Endothelial cell (in vitro differentiated cells): ENCODE data around the gene UHMK1. TPM values are rescaled to one million over a fixed set of nuclear protein-coding genes. Genes with fewer than 3 reads are reported as not detected.

Experiments used
- DNase-seq: peaks from one replicate; pipeline ENCODE4 v3.0.0; 2021; ENCODE audit warnings: low spot score
- H3K27ac Mint-ChIP-seq: one replicate; pipeline ENCODE4 v1.8.0; 2021; ENCODE audit warnings: mixed read lengths, inconsistent platforms; ENCODE audit not compliant: unreplicated experiment
- H3K27me3 Mint-ChIP-seq: one replicate; pipeline ENCODE4 v1.8.0; 2021; ENCODE audit warnings: mild to moderate bottlenecking, moderate library complexity, mixed read lengths, inconsistent platforms; ENCODE audit not compliant: unreplicated experiment
- H3K36me3 Mint-ChIP-seq: one replicate; pipeline ENCODE4 v1.8.0; 2021; ENCODE audit warnings: mild to moderate bottlenecking, low read depth, mixed read lengths, inconsistent platforms; ENCODE audit not compliant: unreplicated experiment
- H3K4me1 Mint-ChIP-seq: one replicate; pipeline ENCODE4 v1.8.0; 2021; ENCODE audit warnings: mild to moderate bottlenecking, mixed read lengths, inconsistent platforms; ENCODE audit not compliant: unreplicated experiment
- H3K4me3 Mint-ChIP-seq: one replicate; pipeline ENCODE4 v1.8.0; 2021; ENCODE audit warnings: mild to moderate bottlenecking, mixed read lengths, inconsistent platforms; ENCODE audit not compliant: unreplicated experiment
- H3K9me3 Mint-ChIP-seq: one replicate; pipeline ENCODE4 v1.8.0; 2021; ENCODE audit warnings: mixed read lengths, inconsistent platforms; ENCODE audit not compliant: unreplicated experiment
- CTCF ChIP-seq: fragments of 200-600 bp; sonication (generic); IDR thresholded peaks from one replicate; pipeline ENCODE4 v1.5.0; 2021; ENCODE audit warnings: antibody characterized with exemption; ENCODE audit not compliant: unreplicated experiment
- total RNA-seq: library from RNA; stranded (reverse); fragmentation: NEBNext Ultra II Directional; extraction: Animal tissue kit (Norgen Biotek cat#: 25700); gene quantifications from one replicate; pipeline ENCODE4 v1.2.1, GENCODE V29; 2021; ENCODE audit not compliant: unreplicated experiment

Gene UHMK1
- total RNA-seq, 1 donor from 2014 or later, result 17.8 TPM

GRCh38 chr1:162549001-162549400 is 51.4 kb downstream of the UHMK1 start:
- no peaks in the 10 kb centered on the region for H3K9me3 Mint-ChIP-seq
- DNase-seq, result no peak
- H3K27ac Mint-ChIP-seq, result no peak overlapping the region
- H3K27me3 Mint-ChIP-seq, result no peaks in the 10 kb centered on the region
- no peaks in the 10 kb centered on the region for H3K4me1 Mint-ChIP-seq
- TF ChIP-seq CTCF, result no peak
- no peaks in the 10 kb centered on the region for H3K36me3 Mint-ChIP-seq
- H3K4me3 Mint-ChIP-seq, result no peak overlapping the region

DNA sequence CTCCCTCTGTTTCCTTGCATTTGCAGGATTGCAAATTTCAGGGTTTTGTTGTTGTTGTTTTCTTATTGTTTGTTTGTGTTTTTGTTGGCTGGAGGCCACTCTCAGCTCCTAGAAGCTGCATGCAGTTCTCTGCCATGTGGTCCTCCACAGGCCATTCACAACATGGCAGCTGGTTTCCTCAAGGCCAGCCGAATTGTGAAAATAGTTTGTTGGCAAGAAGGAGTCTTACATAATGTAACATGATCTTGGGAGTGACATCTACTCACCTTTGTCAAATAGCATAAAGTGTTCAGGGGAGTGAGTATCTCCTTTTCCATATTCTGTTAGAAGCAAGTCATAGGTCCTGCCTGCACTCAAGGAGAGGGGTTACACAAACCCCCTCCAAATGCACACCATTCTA is 53.3 kb downstream of the UHMK1 start:
- Mint-ChIP-seq H3K9me3 (no peaks in the 10 kb centered on the region), H3K27ac (no peak overlapping the region), H3K4me1 (no peaks in the 10 kb centered on the region), H3K4me3 (no peak overlapping the region), H3K27me3 (peaks cover 2% of the 10 kb centered on the region), H3K36me3 (no peaks in the 10 kb centered on the region)
- no peak for TF ChIP-seq CTCF
- DNase-seq, result no peak

DNA sequence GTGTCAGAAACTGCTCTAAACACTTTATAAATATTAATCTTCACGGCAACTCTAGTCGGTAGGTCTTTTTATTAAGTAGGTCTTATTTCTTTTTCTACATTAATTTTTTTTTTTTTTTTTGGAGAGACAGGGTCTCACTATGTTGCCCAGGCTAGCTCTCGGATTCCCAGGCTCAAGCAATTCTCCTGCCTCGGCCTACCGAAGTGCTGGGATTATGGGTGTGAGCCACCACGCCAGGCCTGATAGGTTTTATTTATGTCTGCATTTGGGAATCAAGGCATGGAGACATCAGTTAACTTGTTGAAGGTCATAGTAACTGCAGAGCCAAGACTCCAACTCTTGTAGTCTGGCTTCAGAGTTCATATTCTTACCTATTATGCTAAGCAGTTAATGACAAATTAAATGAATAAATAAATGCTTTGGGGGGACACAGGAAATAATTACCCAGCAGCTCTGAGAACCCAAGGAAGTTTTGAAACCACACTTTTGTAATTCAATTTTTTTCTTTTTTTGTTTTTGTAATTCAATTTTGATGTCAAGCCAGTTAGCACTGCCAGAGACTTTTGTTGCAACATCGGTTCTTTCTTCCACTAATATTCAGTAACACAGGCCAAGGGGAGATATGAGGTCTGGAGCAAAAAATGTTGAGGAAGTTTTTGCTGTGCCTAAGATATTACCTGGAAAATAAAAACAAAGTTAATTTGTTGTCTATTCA is 54.5 kb downstream of the UHMK1 start:
- DNase-seq, result no peak
- H3K4me3 Mint-ChIP-seq, result no peak overlapping the region
- no peaks in the 10 kb centered on the region for H3K4me1 Mint-ChIP-seq
- H3K9me3 Mint-ChIP-seq, result no peaks in the 10 kb centered on the region
- H3K36me3 Mint-ChIP-seq, result no peaks in the 10 kb centered on the region
- TF ChIP-seq CTCF, result no peak
- peaks cover 2% of the 10 kb centered on the region for H3K27me3 Mint-ChIP-seq
- no peak overlapping the region for H3K27ac Mint-ChIP-seq

DNA sequence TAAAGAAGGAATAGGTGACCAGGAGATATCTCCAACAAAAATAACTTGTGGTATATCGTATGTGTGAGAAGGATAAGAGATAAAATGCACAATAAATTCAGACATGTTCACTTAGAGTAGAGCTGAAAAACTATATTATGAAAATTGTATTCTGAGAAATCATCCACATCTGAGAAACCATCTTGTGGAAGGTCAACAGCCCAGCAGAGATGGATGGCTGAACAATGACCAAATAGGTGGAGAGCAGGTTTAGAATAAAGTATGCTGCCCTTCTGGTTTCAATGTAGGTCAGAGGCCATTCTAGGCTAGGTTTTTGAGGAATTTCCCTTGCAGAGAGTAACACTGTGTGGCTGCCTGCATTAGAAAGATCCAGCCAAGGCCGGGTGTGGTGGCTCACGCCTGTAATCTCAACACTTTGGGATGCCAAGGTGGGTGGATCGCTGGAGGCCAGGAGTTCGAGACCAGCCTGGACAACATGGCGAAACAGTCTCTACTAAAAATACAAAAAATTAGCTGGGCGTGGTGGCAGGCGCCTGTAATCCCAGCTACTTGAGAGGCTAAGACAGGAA is 55.1 kb downstream of the UHMK1 start:
- no peaks in the 10 kb centered on the region for H3K4me1 Mint-ChIP-seq
- no peaks in the 10 kb centered on the region for H3K9me3 Mint-ChIP-seq
- H3K4me3 Mint-ChIP-seq, result no peak overlapping the region
- no peak for DNase-seq
- H3K27me3 Mint-ChIP-seq, result peaks cover 2% of the 10 kb centered on the region
- H3K27ac Mint-ChIP-seq, result no peak overlapping the region
- no peaks in the 10 kb centered on the region for H3K36me3 Mint-ChIP-seq
- TF ChIP-seq CTCF, result no peak

DNA sequence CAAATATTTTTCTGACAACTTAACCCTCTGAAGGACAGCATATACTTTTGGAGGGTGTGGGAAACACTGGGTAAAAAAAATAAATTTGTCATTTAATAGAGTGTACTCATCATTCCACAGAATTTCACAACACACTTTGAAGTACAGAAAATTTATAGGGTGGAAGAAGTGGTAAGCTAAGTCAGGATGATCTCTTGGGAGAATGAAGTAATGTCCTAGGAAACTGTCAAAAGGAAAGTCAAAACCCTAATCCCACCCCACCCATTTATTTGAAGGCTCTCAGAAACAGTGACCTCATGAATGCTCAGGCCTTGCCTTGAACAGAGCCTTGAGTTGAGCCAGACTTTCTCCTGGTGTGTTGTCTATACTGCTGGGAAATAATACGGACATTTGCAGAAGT is 56.6 kb downstream of the UHMK1 start:
- Mint-ChIP-seq H3K27me3 (peaks cover 2% of the 10 kb centered on the region), H3K36me3 (no peaks in the 10 kb centered on the region), H3K4me1 (no peaks in the 10 kb centered on the region), H3K27ac (no peak overlapping the region), H3K4me3 (no peak overlapping the region), H3K9me3 (no peaks in the 10 kb centered on the region)
- no peak for DNase-seq
- TF ChIP-seq CTCF, result no peak
